Stimulated activated CD8-positive, alpha-beta memory T cell treated with anti-CD3 and anti-CD28 coated beads, Interleukin-12 subunit alpha, Interleukin-12 subunit beta, amount 100 ng/mL, for 24 hours (primary cell): ENCODE data around the gene CHPT1.

Source experiments
- DNase-seq: peaks from one replicate; pipeline ENCODE4 v3.0.0-alpha.2; 2020; ENCODE audit errors: extremely low read depth

Gene CHPT1

GRCh38 chr12:101763246-101763931 is 65.9 kb downstream of the CHPT1 start:
- no peak for DNase-seq

DNA sequence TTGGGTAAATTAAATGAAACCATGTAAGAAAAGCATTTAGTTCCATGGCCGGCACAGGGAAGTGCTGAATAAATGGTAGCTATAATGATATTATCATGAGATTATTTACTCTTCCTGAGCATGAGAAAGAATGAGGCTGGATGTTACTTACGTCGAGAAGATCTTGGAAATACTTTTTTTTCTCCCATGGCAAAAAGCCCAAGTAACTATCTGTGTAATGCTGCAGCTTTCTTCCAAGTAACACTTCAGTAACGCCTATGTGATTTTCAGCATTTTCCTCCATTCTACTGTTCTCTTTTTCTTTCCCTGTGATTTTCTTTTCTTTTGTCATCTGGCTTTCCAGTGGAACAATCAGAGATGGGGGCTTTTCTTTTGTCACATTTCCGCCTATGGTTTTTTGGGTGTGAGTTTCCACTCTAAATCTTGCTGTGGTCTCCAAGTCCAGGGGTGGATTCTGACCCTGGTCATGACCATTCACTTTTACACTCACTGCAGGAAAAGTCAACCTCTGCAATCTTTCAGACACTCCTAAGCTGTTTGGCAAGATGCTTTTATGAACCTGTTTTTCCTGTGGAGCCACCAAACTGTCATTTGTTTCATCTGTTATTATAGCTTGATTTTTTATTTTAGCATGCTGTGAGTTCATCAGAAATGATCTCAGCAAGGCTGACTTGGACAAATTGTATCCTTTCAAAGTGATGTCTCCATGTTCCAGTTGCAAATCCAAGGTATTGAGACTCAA is 66.8 kb downstream of the CHPT1 start:
- no peak for DNase-seq

DNA sequence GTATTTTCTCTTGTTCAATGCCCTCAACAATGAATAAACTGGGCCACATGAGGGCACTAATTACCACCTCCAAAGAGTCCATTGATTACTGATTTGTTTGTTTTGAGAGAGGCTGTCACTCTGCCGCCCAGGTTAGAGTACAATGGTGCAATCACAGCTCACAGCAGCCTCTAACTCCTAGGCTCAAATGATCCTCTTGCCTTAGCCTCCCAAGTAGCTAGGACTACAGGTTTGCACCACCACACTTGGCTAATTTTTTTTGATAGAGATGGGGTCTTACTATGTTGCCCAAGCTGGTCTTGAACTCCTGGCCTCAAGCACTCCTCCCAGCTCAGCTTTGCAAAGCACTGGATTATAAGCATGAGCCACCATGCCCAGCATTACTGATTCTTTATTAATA is 70.1 kb downstream of the CHPT1 start:
- DNase-seq, result no peak

GRCh38 chr12:101768781-101769180 is 71.3 kb downstream of the CHPT1 start:
- no peak for DNase-seq

DNA sequence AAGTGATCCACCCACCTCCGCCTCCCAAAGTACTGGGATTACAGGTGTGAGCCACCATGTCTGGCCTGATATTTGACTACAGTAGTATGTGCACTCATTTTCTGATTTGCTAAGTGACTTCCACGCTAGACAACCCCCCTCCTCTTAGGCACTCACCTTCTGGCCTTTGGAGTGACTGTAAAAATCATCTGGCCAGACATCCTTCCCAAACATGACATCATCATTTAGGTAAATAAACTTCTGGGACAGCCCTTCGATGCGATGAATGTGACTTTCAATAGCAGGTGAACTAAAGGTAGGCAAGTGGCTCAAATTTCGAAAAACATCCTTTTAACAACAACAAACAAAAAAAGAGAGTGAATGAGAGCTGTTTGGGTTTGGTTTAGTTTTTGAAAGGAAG is 72.4 kb downstream of the CHPT1 start:
- DNase-seq, result no peak

GRCh38 chr12:101772012-101772775 is 74.8 kb downstream of the CHPT1 start:
- DNase-seq, result no peak

DNA sequence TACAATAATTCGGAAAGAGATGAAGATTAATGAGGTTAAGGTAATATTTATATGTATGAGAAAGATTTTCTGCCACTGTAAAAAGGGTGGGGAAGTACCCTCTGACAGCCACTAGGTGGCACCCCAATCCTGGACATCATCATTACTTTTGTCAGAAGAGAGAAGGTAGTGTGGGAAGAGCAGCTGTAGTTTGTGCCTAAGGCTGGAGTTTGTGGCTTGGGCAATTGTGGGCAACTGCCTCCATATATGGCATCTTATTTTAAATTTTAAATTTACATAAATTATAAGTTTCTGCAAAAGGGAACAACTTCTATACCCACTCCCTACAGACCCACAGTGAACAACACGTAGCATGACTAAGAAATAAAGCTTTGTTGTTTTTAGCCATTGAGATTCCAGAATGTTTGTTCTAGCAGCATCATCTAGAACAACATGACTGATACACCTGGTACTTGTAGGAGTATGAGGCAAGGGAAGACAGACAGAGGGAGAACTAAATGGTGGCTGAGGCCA is 76.3 kb downstream of the CHPT1 start:
- DNase-seq, result peak; percentile 15

- no peak for DNase-seq
Observed at GRCh38 chr12:101775816-101776215, 78.4 kb downstream of the CHPT1 start.

DNA sequence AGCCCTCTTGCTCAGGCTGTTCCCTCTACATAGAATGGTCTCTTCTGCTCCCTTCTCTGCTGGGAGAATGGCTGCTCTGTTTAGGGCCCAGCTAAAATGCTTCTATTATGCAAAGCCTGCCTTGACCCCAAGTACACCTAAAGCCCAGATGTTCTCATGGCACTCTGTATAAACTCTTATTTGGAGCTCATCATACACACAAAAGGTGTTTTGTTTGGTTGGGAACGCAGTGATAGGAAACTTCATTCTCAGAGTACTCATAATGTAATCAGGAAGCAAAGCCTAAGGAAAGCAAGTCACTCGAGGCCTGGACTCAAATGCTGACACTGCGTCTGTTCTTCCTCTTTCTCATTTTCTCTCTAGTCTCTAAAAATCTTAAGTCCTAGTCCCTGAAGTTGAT is 80.0 kb downstream of the CHPT1 start:
- DNase-seq, result no peak

DNA sequence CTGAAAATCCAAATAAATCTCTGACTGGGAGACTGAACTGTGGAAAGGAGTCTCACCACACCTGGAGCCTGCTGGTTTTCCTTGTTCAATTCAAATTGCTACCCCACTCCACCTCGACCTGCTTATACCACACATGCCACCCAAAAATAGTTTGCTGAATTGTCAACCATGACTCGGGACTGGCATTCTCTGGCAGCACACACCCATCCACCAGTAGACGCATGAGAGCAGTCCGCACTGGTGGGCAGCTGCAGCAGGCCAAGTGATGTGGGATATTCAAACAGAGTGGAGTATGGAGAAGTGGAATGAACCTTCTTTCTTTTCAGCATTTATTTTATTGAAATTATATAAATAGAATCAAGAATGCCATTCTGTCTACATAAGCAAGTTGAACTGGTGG is 80.5 kb downstream of the CHPT1 start:
- DNase-seq, result no peak
